ENCODE data around the gene DSCAML1.

The DSCAML1 gene

DNA sequence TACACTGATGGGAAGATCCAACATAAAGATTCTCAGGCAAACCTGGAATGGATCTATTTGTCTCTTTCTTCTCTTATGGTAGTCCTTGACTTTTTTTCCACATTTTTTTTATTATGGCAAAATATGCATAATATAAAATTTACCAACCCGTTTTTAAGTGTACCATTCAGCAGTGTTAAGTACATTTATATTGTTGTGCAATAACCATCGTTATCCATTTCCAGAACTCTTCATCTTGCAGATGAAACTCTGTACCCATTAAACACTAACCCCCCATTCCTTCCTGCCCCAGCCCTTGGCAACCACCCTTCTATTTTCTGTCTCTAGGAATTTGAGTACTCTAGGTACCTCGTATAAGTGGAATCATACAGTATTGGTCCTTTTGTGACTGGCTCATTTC lies 99.7 kb downstream of the DSCAML1 start:
- no peak overlapping the region for H3K4me3 ChIP-seq (replicated peaks; ENCODE audit: low read depth, low read length)
- DNase-seq (ENCODE audit: low read depth) = no peak
- TF ChIP-seq, protein P1, sequence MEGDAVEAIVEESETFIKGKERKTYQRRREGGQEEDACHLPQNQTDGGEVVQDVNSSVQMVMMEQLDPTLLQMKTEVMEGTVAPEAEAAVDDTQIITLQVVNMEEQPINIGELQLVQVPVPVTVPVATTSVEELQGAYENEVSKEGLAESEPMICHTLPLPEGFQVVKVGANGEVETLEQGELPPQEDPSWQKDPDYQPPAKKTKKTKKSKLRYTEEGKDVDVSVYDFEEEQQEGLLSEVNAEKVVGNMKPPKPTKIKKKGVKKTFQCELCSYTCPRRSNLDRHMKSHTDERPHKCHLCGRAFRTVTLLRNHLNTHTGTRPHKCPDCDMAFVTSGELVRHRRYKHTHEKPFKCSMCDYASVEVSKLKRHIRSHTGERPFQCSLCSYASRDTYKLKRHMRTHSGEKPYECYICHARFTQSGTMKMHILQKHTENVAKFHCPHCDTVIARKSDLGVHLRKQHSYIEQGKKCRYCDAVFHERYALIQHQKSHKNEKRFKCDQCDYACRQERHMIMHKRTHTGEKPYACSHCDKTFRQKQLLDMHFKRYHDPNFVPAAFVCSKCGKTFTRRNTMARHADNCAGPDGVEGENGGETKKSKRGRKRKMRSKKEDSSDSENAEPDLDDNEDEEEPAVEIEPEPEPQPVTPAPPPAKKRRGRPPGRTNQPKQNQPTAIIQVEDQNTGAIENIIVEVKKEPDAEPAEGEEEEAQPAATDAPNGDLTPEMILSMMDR (IDR thresholded peaks at IDR 0.05; ENCODE audit: low read length, missing control alignments) = no peak

DNA sequence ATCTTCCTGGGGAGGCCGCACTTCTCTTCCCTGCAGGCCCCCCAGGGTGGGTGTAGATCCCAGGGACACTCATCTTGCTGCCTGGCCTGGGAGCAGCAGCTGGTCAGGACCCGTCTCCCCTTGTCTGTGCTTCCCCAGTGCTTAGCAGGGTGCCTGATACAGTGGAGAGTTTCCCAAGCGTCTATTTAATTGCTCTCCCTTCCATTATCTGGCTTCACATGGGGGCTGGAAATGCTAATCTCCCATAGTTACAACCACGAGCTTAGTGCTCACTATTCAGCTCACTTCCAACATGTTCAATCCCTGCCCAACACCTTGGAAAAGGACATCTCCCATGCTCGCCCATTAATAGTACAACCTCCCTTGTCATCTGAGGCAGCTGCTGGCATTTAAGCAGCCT lies 100.5 kb downstream of the DSCAML1 start:
- no peak for DNase-seq (ENCODE audit: low read depth)
- TF ChIP-seq, protein P1 (IDR thresholded peaks at IDR 0.05; ENCODE audit: low read length, missing control alignments) = no peak
- no peak overlapping the region for H3K4me3 ChIP-seq (replicated peaks; ENCODE audit: low read depth, low read length)

- no peak for DNase-seq (ENCODE audit: low read depth)
- H3K4me3 ChIP-seq (replicated peaks; ENCODE audit: low read depth, low read length) = no peak overlapping the region
- TF ChIP-seq, protein P1 (IDR thresholded peaks at IDR 0.05; ENCODE audit: low read length, missing control alignments) = no peak
Observed at GRCh38 chr11:117693344-117693743, 103.7 kb downstream of the DSCAML1 start.

DNA sequence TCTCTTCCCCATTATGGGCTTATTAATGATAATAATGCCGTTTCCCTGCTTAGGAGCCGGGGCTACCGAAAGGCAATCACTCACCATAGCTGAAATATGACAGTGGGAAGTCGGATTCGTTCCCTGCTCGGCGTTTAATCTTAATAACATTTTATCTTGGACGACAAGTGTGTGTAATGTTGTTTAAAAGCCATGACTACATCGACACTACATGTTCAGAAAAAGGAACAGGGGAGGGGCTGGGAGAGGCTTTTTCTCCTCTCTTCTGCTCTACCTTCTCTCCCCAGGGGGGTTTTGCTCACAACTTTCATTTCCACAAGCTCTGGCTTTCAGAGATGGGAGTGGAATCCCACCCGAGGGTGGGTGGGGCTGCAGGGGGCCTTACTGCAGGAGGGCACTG lies 105.5 kb downstream of the DSCAML1 start:
- TF ChIP-seq, protein P1 (IDR thresholded peaks at IDR 0.05; ENCODE audit: low read length, missing control alignments) = no peak
- no peak overlapping the region for H3K4me3 ChIP-seq (replicated peaks; ENCODE audit: low read depth, low read length)
- DNase-seq (ENCODE audit: low read depth) = no peak

GRCh38 chr11:117691218-117691514 lies 105.8 kb downstream of the DSCAML1 start:
- TF ChIP-seq, protein P1 (IDR thresholded peaks at IDR 0.05; ENCODE audit: low read length, missing control alignments) = no peak
- DNase-seq (ENCODE audit: low read depth) = no peak
- H3K4me3 ChIP-seq (replicated peaks; ENCODE audit: low read depth, low read length) = no peak overlapping the region

DNA sequence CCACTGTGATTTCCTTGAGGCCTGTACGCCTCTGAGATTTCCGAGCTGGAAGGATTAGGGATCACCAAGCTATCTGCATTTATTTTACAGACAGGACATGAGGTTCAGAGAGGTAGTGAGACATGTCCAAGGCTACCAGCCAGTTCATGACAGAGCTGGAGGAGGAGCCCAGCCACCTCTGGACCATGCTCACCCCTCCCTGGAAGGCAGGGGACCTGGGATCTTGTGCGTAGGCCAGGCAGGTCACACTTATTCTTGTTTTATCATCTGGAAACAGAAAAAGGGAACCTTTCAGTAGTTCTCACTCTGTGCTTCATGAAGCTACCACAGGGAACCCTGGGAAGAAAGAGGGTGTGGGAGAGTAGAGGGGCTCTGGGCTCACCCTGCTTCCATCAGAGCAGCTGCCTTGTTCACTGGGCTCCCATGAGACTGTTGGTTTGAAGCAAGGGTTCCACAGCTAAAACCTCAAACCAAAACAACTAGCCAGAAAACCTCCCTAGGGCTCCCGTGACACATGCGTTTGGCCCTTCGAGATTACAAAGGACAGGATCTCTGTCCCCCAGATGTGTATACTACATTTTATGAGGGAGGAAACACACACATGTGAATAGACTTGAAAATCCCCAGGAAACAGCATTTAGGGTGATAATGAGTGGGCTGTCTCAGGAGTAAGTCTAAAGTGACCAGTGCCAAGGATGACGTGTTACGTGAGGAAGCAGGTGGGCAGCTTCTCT lies 106.4 kb downstream of the DSCAML1 start:
- TF ChIP-seq, protein P1 (IDR thresholded peaks at IDR 0.05; ENCODE audit: low read length, missing control alignments) = no peak
- H3K4me3 ChIP-seq (replicated peaks; ENCODE audit: low read depth, low read length) = no peak overlapping the region
- no peak for DNase-seq (ENCODE audit: low read depth)

- H3K4me3 ChIP-seq (replicated peaks; ENCODE audit: low read depth, low read length) = no peak overlapping the region
- no peak for DNase-seq (ENCODE audit: low read depth)
Observed at GRCh38 chr11:117688255-117688797, 108.7 kb downstream of the DSCAML1 start.

More at GRCh38 chr11:117688255-117688797, 108.7 kb downstream of the DSCAML1 start:
- TF ChIP-seq, protein P1 (IDR thresholded peaks at IDR 0.05; ENCODE audit: low read length, missing control alignments) = no peak
